HG03196 (cell line): Measurements from ENCODE around the gene LRSAM1.

ENCODE experiments used
- ATAC-seq: cut with Tn5 transposase; IDR thresholded peaks from one replicate; pipeline ENCODE4 v1.9.1; 2021; ENCODE audit not compliant: unreplicated experiment

Gene LRSAM1

GRCh38 chr9:127450830-127451607, at the start of gene LRSAM1, which contains the start of gene RPL12:
TSS of gene LRSAM1 (plus strand) at chr9:127451510. CDS start at chr9:127454528, 3,018 bp downstream.
TSS of gene RPL12 (minus strand) at chr9:127451406. CDS start at chr9:127451317, 89 bp downstream.
- ATAC-seq: peak; percentile 66

DNA sequence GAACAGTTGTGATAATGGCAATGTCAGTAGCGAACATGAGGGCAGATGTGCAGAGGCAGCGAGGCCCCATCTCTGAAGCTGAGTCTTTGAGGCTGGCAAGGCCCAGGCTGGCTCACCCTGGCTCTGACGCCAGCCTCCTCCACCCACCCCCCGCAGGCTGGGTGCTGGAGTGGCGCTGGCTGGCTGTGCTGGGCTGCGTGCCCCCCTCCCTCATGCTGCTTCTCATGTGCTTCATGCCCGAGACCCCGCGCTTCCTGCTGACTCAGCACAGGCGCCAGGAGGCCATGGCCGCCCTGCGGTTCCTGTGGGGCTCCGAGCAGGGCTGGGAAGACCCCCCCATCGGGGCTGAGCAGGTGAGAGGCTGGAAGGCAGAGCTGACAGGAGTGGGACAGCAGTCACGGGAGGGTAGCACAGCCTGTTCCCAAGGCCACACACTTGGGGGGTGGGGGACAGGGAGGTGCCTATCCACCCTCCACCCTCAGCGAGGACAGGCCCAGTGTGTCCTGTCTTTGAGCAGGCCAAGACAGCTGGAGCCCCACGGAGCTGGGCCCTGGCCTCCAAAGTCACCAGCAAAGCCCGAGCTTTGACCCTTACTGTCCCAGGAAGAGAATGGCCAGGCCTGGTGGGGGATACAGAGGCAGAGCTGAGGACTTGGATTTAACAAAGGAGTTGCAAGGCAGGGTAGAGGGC, 48.8 kb upstream of the LRSAM1 start:
- no peak for ATAC-seq

GRCh38 chr9:127403507-127404192, 47.7 kb upstream of the LRSAM1 start:
- ATAC-seq: no peak

DNA sequence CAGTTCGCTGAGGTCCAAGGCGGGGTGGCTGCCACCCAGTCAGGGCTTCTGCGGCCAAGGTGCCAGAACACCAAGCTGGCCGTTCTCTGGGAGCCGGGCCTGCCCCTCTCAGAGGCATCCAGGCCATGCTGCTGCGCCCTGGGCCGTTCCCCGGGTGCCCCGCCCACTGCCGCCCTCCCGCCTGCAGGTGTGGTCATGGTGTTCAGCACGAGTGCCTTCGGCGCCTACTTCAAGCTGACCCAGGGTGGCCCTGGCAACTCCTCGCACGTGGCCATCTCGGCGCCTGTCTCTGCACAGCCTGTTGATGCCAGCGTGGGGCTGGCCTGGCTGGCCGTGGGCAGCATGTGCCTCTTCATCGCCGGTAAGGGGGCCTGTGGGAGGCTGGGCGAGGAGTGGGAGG, 46.7 kb upstream of the LRSAM1 start:
- ATAC-seq: no peak

DNA sequence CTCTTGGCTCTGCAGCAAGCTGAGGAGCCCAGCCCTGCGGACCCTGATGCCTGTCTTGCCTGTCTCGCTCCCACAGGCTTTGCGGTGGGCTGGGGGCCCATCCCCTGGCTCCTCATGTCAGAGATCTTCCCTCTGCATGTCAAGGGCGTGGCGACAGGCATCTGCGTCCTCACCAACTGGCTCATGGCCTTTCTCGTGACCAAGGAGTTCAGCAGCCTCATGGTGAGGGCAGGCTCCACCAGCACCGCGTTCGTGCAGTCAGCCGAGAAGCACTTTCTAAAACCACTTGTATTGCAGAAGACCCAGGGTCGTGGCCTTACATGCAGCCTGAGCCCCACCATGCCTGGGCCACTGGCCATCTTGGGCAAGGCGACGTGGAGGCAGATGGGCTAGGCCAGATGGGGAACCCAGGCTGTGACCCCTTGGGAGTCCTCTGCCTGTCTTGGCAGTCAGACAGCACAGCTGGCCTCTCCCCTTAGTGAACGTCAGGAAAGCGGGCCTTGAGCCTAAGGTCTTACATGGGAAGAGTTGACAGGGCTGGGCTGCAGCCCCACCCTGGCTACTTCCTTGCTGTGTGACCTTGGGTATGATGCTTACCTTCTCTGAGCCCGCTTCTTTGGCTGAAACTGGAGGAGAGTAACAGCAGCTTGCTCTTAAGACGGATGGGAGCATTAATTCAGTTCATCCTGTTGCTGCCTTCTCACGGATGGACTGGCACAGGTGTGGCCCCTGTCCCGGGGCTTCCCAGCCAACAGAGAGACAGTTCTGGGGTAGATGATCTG, 45.8 kb upstream of the LRSAM1 start:
- no peak for ATAC-seq

DNA sequence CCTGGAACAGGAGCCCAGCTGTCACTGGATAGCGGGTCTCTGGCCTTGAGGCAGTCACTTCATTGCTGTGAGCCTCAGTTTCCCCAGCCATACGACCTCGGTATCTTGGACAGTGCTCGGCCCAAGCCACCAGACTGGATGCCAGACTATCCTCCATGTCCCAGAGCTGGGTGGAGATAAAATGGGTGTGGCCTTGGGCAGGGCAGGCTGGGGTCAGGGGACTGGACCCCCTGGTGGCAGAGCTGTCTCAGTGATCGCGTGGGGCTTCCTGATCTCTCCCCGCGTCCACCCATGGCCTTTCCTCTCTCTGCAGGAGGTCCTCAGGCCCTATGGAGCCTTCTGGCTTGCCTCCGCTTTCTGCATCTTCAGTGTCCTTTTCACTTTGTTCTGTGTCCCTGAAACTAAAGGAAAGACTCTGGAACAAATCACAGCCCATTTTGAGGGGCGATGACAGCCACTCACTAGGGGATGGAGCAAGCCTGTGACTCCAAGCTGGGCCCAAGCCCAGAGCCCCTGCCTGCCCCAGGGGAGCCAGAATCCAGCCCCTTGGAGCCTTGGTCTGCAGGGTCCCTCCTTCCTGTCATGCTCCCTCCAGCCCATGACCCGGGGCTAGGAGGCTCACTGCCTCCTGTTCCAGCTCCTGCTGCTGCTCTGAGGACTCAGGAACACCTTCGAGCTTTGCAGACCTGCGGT, 44.4 kb upstream of the LRSAM1 start:
- no peak for ATAC-seq

DNA sequence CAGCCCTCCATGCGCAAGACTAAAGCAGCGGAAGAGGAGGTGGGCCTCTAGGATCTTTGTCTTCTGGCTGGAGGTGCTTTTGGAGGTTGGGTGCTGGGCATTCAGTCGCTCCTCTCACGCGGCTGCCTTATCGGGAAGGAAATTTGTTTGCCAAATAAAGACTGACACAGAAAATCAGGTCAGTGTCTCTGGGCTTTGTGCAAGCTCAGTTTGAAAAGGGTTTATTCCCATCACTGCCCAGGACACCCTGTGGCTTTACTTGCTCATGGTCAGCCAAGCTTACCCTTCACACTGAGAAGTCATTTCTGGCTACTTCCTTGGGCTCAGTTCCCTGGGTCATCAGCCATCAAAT, 43.8 kb upstream of the LRSAM1 start:
- ATAC-seq: no peak

DNA sequence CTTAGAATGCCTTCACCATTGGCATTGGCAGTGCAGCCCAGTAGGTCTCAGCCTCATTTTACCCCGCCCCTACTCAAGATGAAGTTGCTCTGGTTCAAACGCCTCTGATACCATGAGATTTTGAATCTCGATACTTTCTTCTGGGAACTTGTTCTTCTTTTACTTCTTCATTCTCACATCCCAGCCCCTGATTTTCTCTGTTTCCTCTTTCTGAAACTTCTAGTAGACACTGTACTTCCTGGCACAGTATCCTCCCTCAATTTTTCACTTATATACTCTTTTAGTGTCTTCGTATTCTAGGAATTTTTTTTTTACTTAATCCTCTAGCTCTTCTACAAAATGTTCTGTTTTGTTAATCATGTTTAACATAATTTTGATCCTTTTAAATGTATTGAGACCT, 40.2 kb upstream of the LRSAM1 start:
- ATAC-seq: no peak

DNA sequence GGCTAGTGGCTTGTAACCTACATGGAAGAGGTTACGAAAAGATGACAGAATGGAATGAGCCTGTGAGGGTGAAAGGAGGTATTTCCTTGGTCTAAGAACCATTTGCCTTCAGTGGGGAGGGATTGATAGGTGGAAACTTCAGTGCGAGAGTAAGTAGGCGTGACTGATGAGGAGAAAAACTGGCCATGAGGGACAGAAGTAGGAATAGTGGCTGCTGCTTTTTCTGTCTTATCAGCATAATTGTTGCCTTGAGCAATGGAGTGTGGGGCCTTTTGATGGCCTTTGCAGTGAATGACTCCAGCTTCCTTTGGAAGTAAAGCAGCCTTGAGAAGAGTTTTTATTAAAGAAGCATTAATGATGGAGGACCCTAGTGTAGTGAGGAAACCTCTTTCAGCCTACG, 36.2 kb upstream of the LRSAM1 start:
- no peak for ATAC-seq

DNA sequence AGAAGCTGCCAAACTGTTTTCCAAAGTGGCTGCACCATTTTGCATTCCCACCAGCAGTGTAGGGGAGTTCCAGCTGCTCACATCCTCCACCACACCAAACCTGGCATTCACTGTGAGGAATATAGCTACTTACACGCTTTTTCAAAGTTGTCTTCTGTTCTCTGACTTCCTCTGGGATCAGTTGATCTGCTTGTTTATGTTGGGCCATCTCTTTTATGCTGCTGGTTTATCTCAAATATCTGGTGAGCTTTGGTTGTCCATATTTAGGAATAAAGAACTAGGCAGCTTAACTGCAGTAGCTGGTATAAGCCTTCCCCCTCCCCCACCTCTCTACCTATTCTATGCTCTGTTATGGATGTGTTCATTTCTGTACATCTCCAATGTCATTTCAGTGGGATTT, 35.7 kb upstream of the LRSAM1 start:
- no peak for ATAC-seq

- ATAC-seq: no peak
Observed at GRCh38 chr9:127417131-127418036, 33.9 kb upstream of the LRSAM1 start.

GRCh38 chr9:127418037-127418471, 33.3 kb upstream of the LRSAM1 start:
- no peak for ATAC-seq

GRCh38 chr9:127419348-127419747, 32.0 kb upstream of the LRSAM1 start:
- ATAC-seq: no peak

GRCh38 chr9:127421057-127421456, 30.3 kb upstream of the LRSAM1 start:
- ATAC-seq: no peak

- ATAC-seq: no peak
Observed at GRCh38 chr9:127422133-127422782, 29.1 kb upstream of the LRSAM1 start.

DNA sequence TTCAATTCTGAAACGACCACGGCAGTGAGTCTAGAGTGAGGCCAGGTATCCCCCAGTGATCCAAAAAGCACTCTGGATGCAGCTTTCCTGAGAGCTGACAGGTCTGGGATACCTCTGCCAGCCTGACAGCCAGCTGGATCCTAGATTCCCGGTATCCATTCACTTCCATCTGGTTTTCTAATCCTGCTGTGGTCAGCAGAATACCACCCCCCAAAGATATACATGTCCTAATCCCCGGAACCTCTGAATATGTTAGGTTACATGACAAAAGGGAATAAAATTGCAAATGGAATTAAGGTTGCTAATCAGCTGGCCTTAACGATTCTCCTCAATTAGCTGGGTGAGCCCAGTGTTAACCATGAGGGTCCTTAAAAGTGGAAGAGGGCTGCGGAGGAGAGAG, 28.5 kb upstream of the LRSAM1 start:
- ATAC-seq: no peak

DNA sequence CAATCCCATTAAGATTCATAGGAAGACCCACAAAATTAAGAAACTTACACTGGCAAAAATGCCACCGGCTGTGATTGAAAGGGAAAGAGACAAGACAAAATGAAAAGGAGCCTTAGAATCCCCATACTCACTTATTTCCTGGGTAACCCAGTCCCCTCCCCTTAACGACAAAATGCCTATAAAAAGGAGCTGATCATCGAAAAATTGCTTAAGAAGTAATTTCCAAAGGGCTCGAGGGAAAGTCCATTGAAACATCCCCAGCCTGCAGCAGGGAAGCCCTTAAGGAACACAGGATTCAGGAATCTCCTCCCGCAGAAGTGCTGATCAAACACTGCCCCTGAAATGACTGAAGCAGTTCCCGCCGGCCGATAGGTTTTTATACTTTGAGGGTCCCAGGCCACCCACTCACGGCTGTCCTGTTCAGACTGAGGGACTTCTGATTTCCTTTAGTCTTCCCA, 27.8 kb upstream of the LRSAM1 start:
- ATAC-seq: no peak

- peak; percentile 79 for ATAC-seq
Observed at GRCh38 chr9:127423934-127424675, 27.2 kb upstream of the LRSAM1 start, which contains the start of gene ZNF79. TSS of gene ZNF79 (plus strand) at chr9:127424382. CDS start at chr9:127424788, 406 bp downstream.
